Measurements from ENCODE around the gene EML6. TPM values are rescaled to one million over a fixed set of nuclear protein-coding genes. Genes with fewer than 3 reads are reported as not detected.

EML6 gene
- total RNA-seq, 4 donors from 2014 or later: 1.2 to 4.4 (median 3.1) TPM

GRCh38 chr2:54853616-54854310 lies 130.3 kb downstream of the EML6 start:
- intact Hi-C loops (cut with DNase I): no loop called here
- Histone ChIP-seq H3K4me3 (no peak overlapping the region), H3K9me3 (no peaks in the 10 kb centered on the region), H3K36me3 (no peaks in the 10 kb centered on the region), H3K27me3 (no peaks in the 10 kb centered on the region), H3K27ac (no peak overlapping the region), H3K4me1 (no peaks in the 10 kb centered on the region)
- 77 to 84% methylated on average over 5 of the region's 5 CpGs for WGBS, 2 donors
- TF ChIP-seq POLR2A (IDR thresholded peaks at IDR 0.05) (no peak), CTCF (IDR thresholded peaks at IDR 0.05) (no peak)
- no peak for DNase-seq

- no peak overlapping the region for H3K27ac ChIP-seq
- 55 to 66% methylated on average over 2 of the region's 2 CpGs for WGBS, 2 donors
- TF ChIP-seq POLR2A (IDR thresholded peaks at IDR 0.05): no peak
- TF ChIP-seq CTCF (IDR thresholded peaks at IDR 0.05): no peak
- H3K4me3 ChIP-seq: no peak overlapping the region
- intact Hi-C loops (cut with DNase I): no loop called here
- H3K4me1 ChIP-seq: no peaks in the 10 kb centered on the region
- no peak for DNase-seq
- no peaks in the 10 kb centered on the region for H3K9me3 ChIP-seq
- H3K36me3 ChIP-seq: no peaks in the 10 kb centered on the region
- H3K27me3 ChIP-seq: no peaks in the 10 kb centered on the region
These were observed 132.0 kb downstream of the EML6 start for GRCh38 chr2:54855434-54855833.

DNA sequence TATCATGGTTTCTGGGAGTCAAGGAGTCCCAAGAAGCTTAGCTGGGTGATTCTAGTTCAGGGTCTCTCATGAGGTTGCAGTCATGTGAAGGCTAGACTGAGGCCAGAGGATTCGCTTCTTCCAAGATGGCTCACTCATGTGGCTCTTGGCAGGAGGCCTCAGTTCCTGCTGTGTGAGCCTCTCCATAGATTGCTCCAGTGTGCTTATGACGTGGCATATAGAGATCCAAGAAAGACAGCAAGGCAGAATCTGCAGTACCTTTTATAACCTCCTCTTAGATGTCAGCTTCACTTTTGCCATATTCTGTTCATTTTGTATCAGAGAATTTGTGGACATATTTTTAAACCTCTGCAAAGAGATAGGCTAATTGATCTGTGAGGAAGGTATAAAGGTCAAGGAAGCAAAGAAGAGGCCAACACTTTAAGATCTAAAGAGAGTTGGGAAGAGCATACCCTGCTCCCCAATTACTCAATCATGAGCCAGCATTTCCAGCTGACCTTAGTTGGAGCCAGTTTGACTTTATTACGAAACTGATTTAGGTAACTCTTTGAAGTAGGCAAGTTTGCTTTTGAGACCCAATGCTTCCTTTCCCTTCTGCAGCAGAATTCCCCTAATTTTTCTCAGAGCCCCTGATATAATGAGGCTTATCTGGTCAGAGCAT lies 134.7 kb downstream of the EML6 start:
- DNase-seq: no peak
- Histone ChIP-seq H3K27me3 (no peaks in the 10 kb centered on the region), H3K36me3 (no peaks in the 10 kb centered on the region), H3K9me3 (no peaks in the 10 kb centered on the region), H3K4me1 (no peaks in the 10 kb centered on the region), H3K27ac (no peak overlapping the region), H3K4me3 (no peak overlapping the region)
- TF ChIP-seq POLR2A (IDR thresholded peaks at IDR 0.05): no peak
- peak in 1 of 6 experiments; percentile 36 for TF ChIP-seq CTCF (IDR thresholded peaks at IDR 0.05)
- 52 to 80% methylated on average over 2 to 3 of the region's 3 CpGs for WGBS, 2 donors
- intact Hi-C loops (cut with DNase I): no loop called here

GRCh38 chr2:54859416-54859815 lies 136.0 kb downstream of the EML6 start:
- Histone ChIP-seq H3K36me3 (no peaks in the 10 kb centered on the region), H3K27me3 (no peaks in the 10 kb centered on the region), H3K9me3 (no peaks in the 10 kb centered on the region), H3K27ac (no peak overlapping the region), H3K4me1 (no peaks in the 10 kb centered on the region), H3K4me3 (no peak overlapping the region)
- intact Hi-C loops (cut with DNase I): no loop called here
- TF ChIP-seq CTCF (IDR thresholded peaks at IDR 0.05) (no peak), POLR2A (IDR thresholded peaks at IDR 0.05) (no peak)
- DNase-seq: no peak
- 72 to 84% methylated on average over 3 of the region's 3 CpGs for WGBS, 2 donors

DNA sequence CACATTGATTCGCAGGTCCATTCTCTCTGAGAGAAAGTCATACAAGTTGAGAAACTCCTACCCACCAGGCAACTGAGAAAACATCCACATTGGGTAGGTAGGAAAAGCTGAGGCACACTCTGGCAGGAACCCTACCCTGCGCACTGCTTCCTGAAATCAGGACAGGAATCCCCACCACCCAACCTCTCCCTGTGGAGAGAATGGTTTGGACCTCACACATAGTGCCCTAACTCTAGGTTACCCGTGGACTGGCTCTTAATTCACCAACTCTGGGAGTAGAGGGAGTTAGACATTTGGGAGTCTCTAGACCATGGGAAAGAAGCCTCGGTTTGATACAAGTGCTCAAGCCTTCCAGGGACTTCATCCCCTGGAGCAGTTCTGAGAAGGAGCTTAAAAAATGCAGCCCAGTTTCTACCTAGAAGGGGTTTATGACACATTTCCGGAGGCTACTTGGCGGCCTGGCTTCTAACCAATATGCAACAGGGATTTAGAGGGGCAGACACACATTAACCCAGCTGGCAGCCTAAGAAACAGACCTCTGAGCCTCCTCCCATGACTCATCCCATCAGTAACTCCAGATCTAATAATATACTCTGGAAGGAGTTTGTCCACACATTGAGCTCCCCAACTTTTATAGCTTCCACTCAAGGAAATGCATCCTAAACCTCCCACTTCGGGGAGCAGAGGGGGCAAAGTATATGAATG lies 136.7 kb downstream of the EML6 start:
- H3K36me3 ChIP-seq: no peaks in the 10 kb centered on the region
- H3K4me3 ChIP-seq: no peak overlapping the region
- intact Hi-C loops (cut with DNase I): no loop called here
- no peak for DNase-seq
- H3K27me3 ChIP-seq: no peaks in the 10 kb centered on the region
- H3K4me1 ChIP-seq: no peaks in the 10 kb centered on the region
- TF ChIP-seq CTCF (IDR thresholded peaks at IDR 0.05): no peak
- no peak for TF ChIP-seq POLR2A (IDR thresholded peaks at IDR 0.05)
- no peak overlapping the region for H3K27ac ChIP-seq
- no peaks in the 10 kb centered on the region for H3K9me3 ChIP-seq
- 84 to 86% methylated on average over 7 of the region's 7 CpGs for WGBS, 2 donors
